ENCODE measurements around the gene SHISA9. TPM values are rescaled to one million over a fixed set of nuclear protein-coding genes. Genes with fewer than 3 reads are reported as not detected.

Gene SHISA9
- total RNA-seq, 2 donors from 2014 or later, result 1.8 to 4.6 TPM

DNA sequence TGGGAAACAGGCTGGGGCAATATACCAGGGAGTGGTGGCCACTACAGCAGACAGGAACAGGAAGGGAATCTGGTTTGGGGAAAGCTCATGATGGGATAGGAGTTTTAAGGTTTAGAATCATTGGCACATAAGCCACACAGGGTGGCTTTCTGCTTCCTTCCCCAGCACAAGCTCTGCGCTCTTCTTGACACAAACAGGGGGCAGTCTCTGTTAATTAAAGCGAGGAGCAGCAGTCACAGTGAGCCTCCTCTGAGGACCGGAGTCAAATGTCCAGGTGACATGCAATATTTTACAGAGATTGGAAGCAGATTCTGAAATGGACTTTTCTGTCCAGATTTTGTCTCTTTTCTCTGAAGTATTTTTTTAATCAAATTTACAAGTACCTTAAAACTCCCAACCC lies 2.8 kb upstream of the SHISA9 start:
- Histone ChIP-seq H3K27me3 (peaks cover 0 to 5% of the 10 kb centered on the region in 2 donors), H3K4me1 (peaks cover 28% of the 10 kb centered on the region), H3K9me3 (no peaks in the 10 kb centered on the region), H3K27ac (no peak overlapping the region), H3K4me3 (no peak overlapping the region), H3K36me3 (replicated peaks in 1 of 2; ENCODE audit: insufficient read depth in 1 of 2, low read depth in 2 of 2) (no peaks in the 10 kb centered on the region)
- DNase-seq (no peak), ATAC-seq (no peak)
- TF ChIP-seq, protein P1, sequence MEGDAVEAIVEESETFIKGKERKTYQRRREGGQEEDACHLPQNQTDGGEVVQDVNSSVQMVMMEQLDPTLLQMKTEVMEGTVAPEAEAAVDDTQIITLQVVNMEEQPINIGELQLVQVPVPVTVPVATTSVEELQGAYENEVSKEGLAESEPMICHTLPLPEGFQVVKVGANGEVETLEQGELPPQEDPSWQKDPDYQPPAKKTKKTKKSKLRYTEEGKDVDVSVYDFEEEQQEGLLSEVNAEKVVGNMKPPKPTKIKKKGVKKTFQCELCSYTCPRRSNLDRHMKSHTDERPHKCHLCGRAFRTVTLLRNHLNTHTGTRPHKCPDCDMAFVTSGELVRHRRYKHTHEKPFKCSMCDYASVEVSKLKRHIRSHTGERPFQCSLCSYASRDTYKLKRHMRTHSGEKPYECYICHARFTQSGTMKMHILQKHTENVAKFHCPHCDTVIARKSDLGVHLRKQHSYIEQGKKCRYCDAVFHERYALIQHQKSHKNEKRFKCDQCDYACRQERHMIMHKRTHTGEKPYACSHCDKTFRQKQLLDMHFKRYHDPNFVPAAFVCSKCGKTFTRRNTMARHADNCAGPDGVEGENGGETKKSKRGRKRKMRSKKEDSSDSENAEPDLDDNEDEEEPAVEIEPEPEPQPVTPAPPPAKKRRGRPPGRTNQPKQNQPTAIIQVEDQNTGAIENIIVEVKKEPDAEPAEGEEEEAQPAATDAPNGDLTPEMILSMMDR (IDR thresholded peaks at IDR 0.05), result no peak
- TF ChIP-seq POLR2A (IDR thresholded peaks at IDR 0.05), result no peak
- intact Hi-C loops (cut with DNase I), result loop anchor here (10.0 kb wide), 1 partner anchor 556 kb away; no protein-coding TSS in a partner anchor
- 49 to 52% methylated on average over 3 of the region's 3 CpGs for WGBS, 2 donors

- TF ChIP-seq POLR2A (IDR thresholded peaks at IDR 0.05), result no peak
- TF ChIP-seq, protein P1 (IDR thresholded peaks at IDR 0.05), result no peak
- Histone ChIP-seq H3K27me3 (peaks cover 0 to 14% of the 10 kb centered on the region in 2 donors), H3K4me3 (no peak overlapping the region), H3K9me3 (no peaks in the 10 kb centered on the region), H3K36me3 (replicated peaks in 1 of 2; ENCODE audit: insufficient read depth in 1 of 2, low read depth in 2 of 2) (no peaks in the 10 kb centered on the region), H3K4me1 (peaks cover 29% of the 10 kb centered on the region), H3K27ac (no peak overlapping the region)
- no peak for ATAC-seq
- no peak for DNase-seq
- WGBS, 2 donors, result 62 to 65% methylated on average over 6 of the region's 6 CpGs
- intact Hi-C loops (cut with DNase I), result loop anchor here (10.0 kb wide), 1 partner anchor 555 kb away; no protein-coding TSS in a partner anchor
Measured at GRCh38 chr16:12899529-12900143, 1.8 kb upstream of the SHISA9 start.

- no peak overlapping the region for H3K4me3 ChIP-seq
- H3K27me3 ChIP-seq, result peaks cover 0 to 14% of the 10 kb centered on the region in 2 donors
- no peak for DNase-seq
Measured at GRCh38 chr16:12900156-12900555, 1.2 kb upstream of the SHISA9 start.

GRCh38 chr16:12900599-12901203 lies 697 bp upstream of the SHISA9 start:
- Histone ChIP-seq H3K36me3 (replicated peaks in 1 of 2; ENCODE audit: insufficient read depth in 1 of 2, low read depth in 2 of 2) (no peaks in the 10 kb centered on the region), H3K4me1 (peaks cover 29% of the 10 kb centered on the region), H3K4me3 (no peak overlapping the region), H3K9me3 (no peaks in the 10 kb centered on the region), H3K27ac (no peak overlapping the region), H3K27me3 (peaks cover 0 to 14% of the 10 kb centered on the region in 2 donors)
- TF ChIP-seq, protein P1 (IDR thresholded peaks at IDR 0.05), result no peak
- intact Hi-C loops (cut with DNase I), result no loop called here
- DNase-seq (no peak), ATAC-seq (no peak)
- WGBS, 2 donors, result 3 to 8% methylated on average over 17 to 37 of the region's 37 CpGs

More at GRCh38 chr16:12900156-12900555, 1.2 kb upstream of the SHISA9 start:
- no peak overlapping the region for H3K27ac ChIP-seq
- TF ChIP-seq, protein P1 (IDR thresholded peaks at IDR 0.05), result no peak
- no peak for TF ChIP-seq POLR2A (IDR thresholded peaks at IDR 0.05)
- no peak for ATAC-seq
- peaks cover 29% of the 10 kb centered on the region for H3K4me1 ChIP-seq
- H3K9me3 ChIP-seq, result no peaks in the 10 kb centered on the region
- whole genome bisulfite sequencing, 2 donors, result 23 to 47% methylated on average over 7 of the region's 7 CpGs
- H3K36me3 ChIP-seq (replicated peaks in 1 of 2; ENCODE audit: insufficient read depth in 1 of 2, low read depth in 2 of 2), result no peaks in the 10 kb centered on the region
- intact Hi-C loops (cut with DNase I), result no loop called here
